ENCODE data around the gene NDST4.

DNA sequence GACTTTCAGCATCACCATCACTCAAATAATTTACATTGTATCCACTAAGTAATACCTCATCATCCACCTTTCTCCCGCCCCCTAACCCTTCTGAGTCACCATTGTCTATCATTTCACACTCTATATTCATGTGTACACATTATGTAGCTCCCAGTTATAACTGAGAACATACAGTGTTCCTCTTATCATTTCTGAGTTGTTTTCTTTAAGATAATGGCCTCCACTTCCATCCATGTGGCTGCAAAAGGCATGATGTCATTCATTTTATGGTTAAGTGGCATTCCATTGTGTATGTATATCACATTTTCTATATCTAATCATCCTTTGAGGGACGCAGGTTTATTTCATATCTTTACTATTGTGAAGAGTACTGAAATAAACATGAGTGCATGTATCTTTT lies 14.6 kb upstream of the NDST4 start:
- TF ChIP-seq, protein P1, sequence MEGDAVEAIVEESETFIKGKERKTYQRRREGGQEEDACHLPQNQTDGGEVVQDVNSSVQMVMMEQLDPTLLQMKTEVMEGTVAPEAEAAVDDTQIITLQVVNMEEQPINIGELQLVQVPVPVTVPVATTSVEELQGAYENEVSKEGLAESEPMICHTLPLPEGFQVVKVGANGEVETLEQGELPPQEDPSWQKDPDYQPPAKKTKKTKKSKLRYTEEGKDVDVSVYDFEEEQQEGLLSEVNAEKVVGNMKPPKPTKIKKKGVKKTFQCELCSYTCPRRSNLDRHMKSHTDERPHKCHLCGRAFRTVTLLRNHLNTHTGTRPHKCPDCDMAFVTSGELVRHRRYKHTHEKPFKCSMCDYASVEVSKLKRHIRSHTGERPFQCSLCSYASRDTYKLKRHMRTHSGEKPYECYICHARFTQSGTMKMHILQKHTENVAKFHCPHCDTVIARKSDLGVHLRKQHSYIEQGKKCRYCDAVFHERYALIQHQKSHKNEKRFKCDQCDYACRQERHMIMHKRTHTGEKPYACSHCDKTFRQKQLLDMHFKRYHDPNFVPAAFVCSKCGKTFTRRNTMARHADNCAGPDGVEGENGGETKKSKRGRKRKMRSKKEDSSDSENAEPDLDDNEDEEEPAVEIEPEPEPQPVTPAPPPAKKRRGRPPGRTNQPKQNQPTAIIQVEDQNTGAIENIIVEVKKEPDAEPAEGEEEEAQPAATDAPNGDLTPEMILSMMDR (IDR thresholded peaks at IDR 0.05) = no peak
- no peak for TF ChIP-seq EZH2 (IDR thresholded peaks at IDR 0.05)
- TF ChIP-seq EZH2phosphoT487 (IDR thresholded peaks at IDR 0.05) = no peak
